NCI-H446 (cell line): Measurements from ENCODE around the gene ZFHX3.

Experiments used
- DNase-seq, 2 experiments: peaks; one replicate each; lab custom pipeline; 2025; lab: John Stamatoyannopoulos, UW

The ZFHX3 gene

GRCh38 chr16:72975809-72976437, 72.0 kb downstream of the ZFHX3 start:
- DNase-seq: peak in 1 of 2 experiments; percentile 32

GRCh38 chr16:72974142-72974769, 73.7 kb downstream of the ZFHX3 start:
- DNase-seq: peak in 1 of 2 experiments; percentile 5

GRCh38 chr16:72972878-72973571, 74.9 kb downstream of the ZFHX3 start:
- DNase-seq: no peak

- DNase-seq: no peak
Observed at GRCh38 chr16:72971370-72971769, 76.6 kb downstream of the ZFHX3 start.

- DNase-seq: no peak
Observed at GRCh38 chr16:72970656-72971055, 77.3 kb downstream of the ZFHX3 start.

- no peak for DNase-seq
Observed at GRCh38 chr16:72969812-72970211, 78.1 kb downstream of the ZFHX3 start.

- DNase-seq: no peak
Observed at GRCh38 chr16:72969146-72969545, 78.8 kb downstream of the ZFHX3 start.

- DNase-seq: no peak
Observed at GRCh38 chr16:72967941-72968340, 80.0 kb downstream of the ZFHX3 start.

GRCh38 chr16:72963533-72964315, 84.2 kb downstream of the ZFHX3 start:
- no peak for DNase-seq

GRCh38 chr16:72962347-72962746, 85.6 kb downstream of the ZFHX3 start:
- no peak for DNase-seq

GRCh38 chr16:72961863-72962262, 86.1 kb downstream of the ZFHX3 start:
- DNase-seq: no peak

- DNase-seq: peak in 1 of 2 experiments; percentile 20
Observed at GRCh38 chr16:72961115-72961832, 86.7 kb downstream of the ZFHX3 start.

- DNase-seq: no peak
Observed at GRCh38 chr16:72960101-72960500, 87.8 kb downstream of the ZFHX3 start.

- DNase-seq: no peak
Observed at GRCh38 chr16:72959301-72959996, 88.5 kb downstream of the ZFHX3 start.

GRCh38 chr16:72958522-72959076, 89.3 kb downstream of the ZFHX3 start:
- no peak for DNase-seq

GRCh38 chr16:72957303-72958277, 90.3 kb downstream of the ZFHX3 start:
- no peak for DNase-seq

GRCh38 chr16:72956124-72957064, 91.5 kb downstream of the ZFHX3 start:
- no peak for DNase-seq

GRCh38 chr16:72952811-72953271, 95.1 kb downstream of the ZFHX3 start:
- no peak for DNase-seq
